Natural killer cell (primary cell): ENCODE measurements around the gene CDH23. TPM values are rescaled to one million over a fixed set of nuclear protein-coding genes. Genes with fewer than 3 reads are reported as not detected.

Source experiments
- ATAC-seq, 3 donors: fragments of 150-1000 bp in 2 of 3; fragments of 200-7000 bp in 1 of 3; cut with Tn5 transposase; 1 replicate in 1 of 3; 2 replicates in 2 of 3; pipeline ENCODE4 v1.10.0; 2021; ENCODE audit warnings: mild to moderate bottlenecking in 2 of 3, moderate library complexity in 2 of 3
- DNase-seq, 2 donors: peaks; one replicate each; pipeline versions ENCODE4 v3.0.0 to v3.0.0-alpha.2; 2013 to 2021; ENCODE audit warnings: mixed read lengths in 1 of 2
- H3K27ac ChIP-seq: one replicate; pipeline ENCODE4 v1.5.1; 2013; ENCODE audit warnings: mild to moderate bottlenecking, low read length
- H3K27me3 ChIP-seq: one replicate; pipeline ENCODE4 v1.6.1; 2013; ENCODE audit warnings: low read length; ENCODE audit not compliant: control insufficient read depth, insufficient read depth
- H3K36me3 ChIP-seq: one replicate; pipeline ENCODE4 v1.6.1; 2013; ENCODE audit warnings: low read length; ENCODE audit not compliant: control insufficient read depth, insufficient read depth
- H3K4me1 ChIP-seq: one replicate; pipeline ENCODE4 v1.6.1; 2013; ENCODE audit warnings: low read length; ENCODE audit not compliant: control insufficient read depth, insufficient read depth
- H3K4me3 ChIP-seq: one replicate; pipeline ENCODE4 v1.5.1; 2013; ENCODE audit warnings: low read length
- H3K9me3 ChIP-seq: one replicate; pipeline ENCODE4 v1.6.1; 2013; ENCODE audit warnings: low read length; ENCODE audit not compliant: control insufficient read depth, insufficient read depth
- H3K27ac Mint-ChIP-seq, 2 donors: one replicate each; pipeline ENCODE4 v1.8.0; 2022; ENCODE audit warnings: mild to moderate bottlenecking in 2 of 2, mixed read lengths in 2 of 2, moderate library complexity in 1 of 2
- H3K27me3 Mint-ChIP-seq, 2 donors: one replicate each; pipeline ENCODE4 v1.8.0; 2022; ENCODE audit warnings: low read depth in 2 of 2, mixed read lengths in 2 of 2
- H3K36me3 Mint-ChIP-seq: one replicate; pipeline ENCODE4 v1.8.0; 2022; ENCODE audit warnings: mixed read lengths
- H3K4me1 Mint-ChIP-seq, 2 donors: one replicate each; pipeline ENCODE4 v1.8.0; 2022; ENCODE audit warnings: mixed read lengths in 2 of 2
- H3K4me3 Mint-ChIP-seq: one replicate; pipeline ENCODE4 v1.8.0; 2022; ENCODE audit warnings: mild to moderate bottlenecking, moderate library complexity, mixed read lengths
- H3K9me3 Mint-ChIP-seq, 2 donors: one replicate each; pipeline ENCODE4 v1.8.0; 2022; ENCODE audit warnings: mixed read lengths in 2 of 2
- WGBS: methylation state at CpG from one replicate; pipeline ENCODE4 v1.1.7; 2013; ENCODE audit warnings: missing lambda C conversion rate; ENCODE audit not compliant: insufficient coverage; 5-methylcytosine and 5-hydroxymethylcytosine counted together
- intact Hi-C: fragments of 100-400 bp; cut with micrococcal nuclease; formaldehyde crosslinking; loops from one replicate; pipeline ENCODE4 v1.14.2; 2022
- total RNA-seq, 4 donors: library from RNA; stranded (reverse); fragments of 120-200 nt in 1 of 4; gene quantifications; one replicate each; pipeline versions ENCODE4 v1.2.3 to v1.2.4, GENCODE V29; 2013 to 2022
- TF ChIP-seq, protein P1 (sequence below): fragments of 200-600 bp; IDR thresholded peaks from one replicate; pipeline ENCODE4 v1.8.0; 2022; ENCODE audit warnings: antibody characterized with exemption

Gene CDH23
- total RNA-seq, 3 donors from 2014 or later (not counting 1 experiment from before 2014, with no cell fraction given): 1.2 to 6.0 (median 4.3) TPM

DNA sequence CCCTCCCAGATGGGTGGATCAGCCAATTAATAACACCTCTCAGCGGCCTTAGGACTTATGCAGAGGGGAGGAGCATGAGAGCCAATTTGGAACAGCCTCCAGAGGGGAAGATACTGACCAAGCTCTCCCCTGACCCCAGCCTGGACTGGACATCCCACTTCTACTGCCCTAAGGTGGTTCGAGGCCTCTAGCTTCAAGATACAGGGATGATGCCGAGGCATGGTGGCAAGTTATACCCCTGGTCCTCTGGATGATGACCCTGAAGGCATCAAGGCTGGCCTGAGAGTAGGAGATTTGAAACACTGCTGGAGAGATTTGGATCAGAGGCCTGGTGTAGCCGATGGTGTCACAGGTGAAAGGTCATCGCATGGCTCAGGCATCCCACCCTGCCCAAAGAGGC is 3.2 kb downstream of the CDH23 start:
- H3K36me3 ChIP-seq: no peaks in the 10 kb centered on the region
- DNase-seq: no peak
- no peak for ATAC-seq
- H3K27ac Mint-ChIP-seq: no peak overlapping the region
- H3K27me3 ChIP-seq: peaks cover 22% of the 10 kb centered on the region
- no peaks in the 10 kb centered on the region for H3K9me3 ChIP-seq
- H3K9me3 Mint-ChIP-seq: no peaks in the 10 kb centered on the region
- no peaks in the 10 kb centered on the region for H3K36me3 Mint-ChIP-seq
- H3K4me3 ChIP-seq: no peak overlapping the region
- peaks cover 39% of the 10 kb centered on the region in 2 donors for H3K27me3 Mint-ChIP-seq
- H3K4me1 Mint-ChIP-seq: peaks cover 5 to 13% of the 10 kb centered on the region in 2 donors
- H3K4me3 Mint-ChIP-seq: no peak overlapping the region
- no peak overlapping the region for H3K27ac ChIP-seq
- 84% methylated on average over 5 of the region's 5 CpGs for whole genome bisulfite sequencing
- H3K4me1 ChIP-seq: peaks cover 13% of the 10 kb centered on the region
- TF ChIP-seq, protein P1, sequence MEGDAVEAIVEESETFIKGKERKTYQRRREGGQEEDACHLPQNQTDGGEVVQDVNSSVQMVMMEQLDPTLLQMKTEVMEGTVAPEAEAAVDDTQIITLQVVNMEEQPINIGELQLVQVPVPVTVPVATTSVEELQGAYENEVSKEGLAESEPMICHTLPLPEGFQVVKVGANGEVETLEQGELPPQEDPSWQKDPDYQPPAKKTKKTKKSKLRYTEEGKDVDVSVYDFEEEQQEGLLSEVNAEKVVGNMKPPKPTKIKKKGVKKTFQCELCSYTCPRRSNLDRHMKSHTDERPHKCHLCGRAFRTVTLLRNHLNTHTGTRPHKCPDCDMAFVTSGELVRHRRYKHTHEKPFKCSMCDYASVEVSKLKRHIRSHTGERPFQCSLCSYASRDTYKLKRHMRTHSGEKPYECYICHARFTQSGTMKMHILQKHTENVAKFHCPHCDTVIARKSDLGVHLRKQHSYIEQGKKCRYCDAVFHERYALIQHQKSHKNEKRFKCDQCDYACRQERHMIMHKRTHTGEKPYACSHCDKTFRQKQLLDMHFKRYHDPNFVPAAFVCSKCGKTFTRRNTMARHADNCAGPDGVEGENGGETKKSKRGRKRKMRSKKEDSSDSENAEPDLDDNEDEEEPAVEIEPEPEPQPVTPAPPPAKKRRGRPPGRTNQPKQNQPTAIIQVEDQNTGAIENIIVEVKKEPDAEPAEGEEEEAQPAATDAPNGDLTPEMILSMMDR: no peak
- intact Hi-C loops: no loop called here

DNA sequence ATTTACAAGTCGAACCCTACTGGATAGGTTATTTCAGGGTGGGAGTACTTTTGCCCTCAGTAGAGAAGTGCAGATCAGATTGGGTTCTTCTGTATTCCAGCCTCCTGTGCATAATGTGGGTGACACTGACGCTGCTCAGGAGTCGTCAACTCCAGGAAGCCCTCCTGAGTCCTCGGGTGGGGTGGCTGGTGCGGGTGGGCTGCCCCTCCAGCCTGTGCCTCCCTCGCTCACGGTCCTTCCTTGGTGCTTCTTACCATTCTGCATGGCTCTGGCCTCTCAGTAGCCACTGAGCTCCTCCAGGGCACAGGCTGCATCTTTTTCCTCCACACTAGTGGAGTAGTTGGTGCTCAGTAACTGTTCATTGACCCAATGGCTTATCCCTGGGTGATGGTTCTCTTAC is 4.3 kb downstream of the CDH23 start:
- Mint-ChIP-seq H3K4me1 (peaks cover 1 to 10% of the 10 kb centered on the region in 2 donors), H3K4me3 (no peak overlapping the region), H3K27ac (no peak overlapping the region), H3K36me3 (no peaks in the 10 kb centered on the region), H3K27me3 (peaks cover 28 to 29% of the 10 kb centered on the region in 2 donors), H3K9me3 (no peaks in the 10 kb centered on the region)
- Histone ChIP-seq H3K4me3 (no peak overlapping the region), H3K9me3 (no peaks in the 10 kb centered on the region), H3K27me3 (peaks cover 14% of the 10 kb centered on the region), H3K4me1 (peaks cover 12% of the 10 kb centered on the region), H3K27ac (no peak overlapping the region), H3K36me3 (no peaks in the 10 kb centered on the region)
- 91% methylated on average over 7 of the region's 7 CpGs for WGBS
- ATAC-seq (no peak), DNase-seq (no peak)
- TF ChIP-seq, protein P1: no peak
- intact Hi-C loops: no loop called here

DNA sequence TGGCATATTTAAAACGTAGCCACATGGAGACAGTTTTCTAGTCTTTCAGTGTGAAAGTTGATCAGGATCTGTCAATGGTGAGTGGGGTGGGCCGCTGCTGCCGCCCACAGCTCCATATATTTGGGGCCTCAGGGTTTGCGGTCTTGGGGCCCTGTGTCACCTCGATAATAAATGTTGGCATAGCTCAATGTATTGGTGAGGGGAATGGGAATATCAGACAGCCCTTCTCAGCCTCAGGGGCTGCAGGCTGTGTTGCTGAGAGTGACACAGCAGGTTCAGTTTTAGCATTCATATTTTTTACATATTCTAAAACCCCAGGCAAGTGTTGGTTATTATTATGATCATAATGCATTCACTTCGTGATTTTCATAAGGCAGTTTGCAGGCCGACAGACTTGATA is 5.3 kb downstream of the CDH23 start:
- H3K36me3 ChIP-seq: no peaks in the 10 kb centered on the region
- ATAC-seq (no peak), DNase-seq (no peak)
- intact Hi-C loops: no loop called here
- Mint-ChIP-seq H3K4me1 (peaks cover 0 to 7% of the 10 kb centered on the region in 2 donors), H3K36me3 (no peaks in the 10 kb centered on the region), H3K27me3 (peaks cover 26 to 27% of the 10 kb centered on the region in 2 donors), H3K4me3 (no peak overlapping the region), H3K27ac (no peak overlapping the region), H3K9me3 (no peaks in the 10 kb centered on the region)
- H3K4me3 ChIP-seq: no peak overlapping the region
- H3K27ac ChIP-seq: no peak overlapping the region
- WGBS: 89% methylated on average over 7 of the region's 7 CpGs
- H3K4me1 ChIP-seq: peaks cover 10% of the 10 kb centered on the region
- TF ChIP-seq, protein P1: no peak
- no peaks in the 10 kb centered on the region for H3K9me3 ChIP-seq
- H3K27me3 ChIP-seq: peaks cover 12% of the 10 kb centered on the region
